Bone marrow (tissue), 2 donors: ENCODE data around the gene PAX7.

Source experiments
- DNase-seq, 2 donors: peaks; one replicate each; lab custom pipeline; 2025; lab: John Stamatoyannopoulos, UW

Gene PAX7

GRCh38 chr1:18796950-18797349 is 166.3 kb downstream of the PAX7 start:
- no peak for DNase-seq
